Vagina (tissue), 2 donors: ENCODE measurements around the gene PNMT. TPM values are rescaled to one million over a fixed set of nuclear protein-coding genes. Genes with fewer than 3 reads are reported as not detected.

Experiments used
- DNase-seq, 2 donors: peaks; one replicate each; pipeline ENCODE4 v3.0.0-alpha.2; 2017; ENCODE audit errors: extremely low spot score in 2 of 2
- H3K27ac ChIP-seq: fragments of 200-600 bp; sonication (generic); one replicate; pipeline ENCODE4 v1.5.1; 2019
- H3K27me3 ChIP-seq: fragments of 200-600 bp; sonication (generic); one replicate; pipeline ENCODE4 v1.5.1; 2019
- H3K36me3 ChIP-seq, 2 donors: fragments of 200-600 bp; sonication (generic); one replicate each; pipeline ENCODE4 v1.5.1; 2017 to 2019
- H3K4me1 ChIP-seq: fragments of 200-600 bp; sonication (generic); one replicate; pipeline ENCODE4 v1.5.1; 2019
- H3K4me3 ChIP-seq, 2 donors: fragments of 200-600 bp; sonication (generic); 1 replicate in 1 of 2; 2 replicates in 1 of 2; pipeline ENCODE4 v1.5.1; 2016 to 2019
- H3K9me3 ChIP-seq: fragments of 200-600 bp; sonication (generic); one replicate; pipeline ENCODE4 v1.5.1; 2019
- CTCF ChIP-seq, 3 experiments: fragments of 450-650 bp in 2 of 3; fragments of 200-600 bp in 1 of 3; sonication (generic) in 1 of 3; IDR thresholded peaks; one replicate each; pipeline ENCODE4 v1.5.1; 2017 to 2019; ENCODE audit warnings: antibody characterized with exemption in 3 of 3, mild to moderate bottlenecking in 2 of 3, moderate library complexity in 2 of 3
- POLR2A ChIP-seq, 2 donors: fragments of 450-650 bp; IDR thresholded peaks; one replicate each; pipeline ENCODE4 v1.6.1; 2017; ENCODE audit warnings: antibody characterized with exemption in 2 of 2, mild to moderate bottlenecking in 2 of 2, moderate library complexity in 2 of 2
- POLR2AphosphoS5 ChIP-seq, 2 donors: sonication (generic); formaldehyde crosslinking; IDR thresholded peaks; one replicate each; pipeline ENCODE4 v1.9.0; 2017; ENCODE audit warnings: antibody characterized with exemption in 2 of 2, mild to moderate bottlenecking in 2 of 2, low read depth in 1 of 2; ENCODE audit not compliant: insufficient read depth in 1 of 2
- intact Hi-C: fragments of 100-400 bp; cut with DNase I; formaldehyde crosslinking; loops from one replicate; pipeline ENCODE4 v1.15.1; 2023
- total RNA-seq: library from RNA; depleted of rRNA; stranded (reverse); fragments of >200 nt; gene quantifications from one replicate; pipeline ENCODE4 v1.2.3, GENCODE V29; 2016

PNMT gene
- total RNA-seq, 1 donor from 2014 or later = 5.6 TPM

DNA sequence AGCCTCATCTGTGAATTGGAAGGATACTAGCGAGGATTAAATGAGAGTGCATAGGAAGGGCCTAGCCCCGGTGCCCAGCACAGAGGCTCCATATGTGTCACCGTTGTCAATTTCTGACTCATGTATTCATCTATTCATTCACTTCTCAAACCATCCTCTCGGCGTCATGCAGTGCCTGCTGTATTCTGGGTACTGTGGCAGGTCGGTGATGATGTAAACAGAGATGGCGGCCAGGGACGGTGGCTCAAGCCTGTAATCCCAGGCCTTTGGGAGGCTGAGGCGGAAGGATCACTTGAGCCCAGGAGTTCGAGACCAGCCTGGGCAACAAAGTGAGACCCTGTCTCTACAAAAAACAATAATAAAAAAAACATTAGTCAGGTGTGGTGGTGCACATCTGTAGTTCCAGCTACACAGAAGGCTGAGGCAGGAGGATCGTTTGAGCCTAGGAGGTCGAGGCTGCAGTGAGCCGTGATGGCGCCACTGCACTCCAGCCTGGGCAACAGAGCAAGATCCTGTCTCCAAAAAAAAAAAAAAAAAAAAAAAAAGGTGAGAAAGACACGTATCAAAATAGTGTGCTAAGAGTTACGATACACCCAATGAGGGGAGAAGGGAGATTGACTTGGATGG is 45.8 kb upstream of the PNMT start:
- Histone ChIP-seq H3K27ac (no peak overlapping the region), H3K36me3 (no peaks in the 10 kb centered on the region), H3K9me3 (no peaks in the 10 kb centered on the region), H3K4me1 (peaks cover 26% of the 10 kb centered on the region), H3K4me3 (no peak overlapping the region), H3K27me3 (peaks cover 7% of the 10 kb centered on the region)
- intact Hi-C loops = loop anchor here (2.0 to 5.0 kb wide), 2 partner anchors 74 to 130 kb away; no protein-coding TSS in a partner anchor
- no peak for DNase-seq
- TF ChIP-seq CTCF (IDR thresholded peaks at IDR 0.05) (no peak), POLR2AphosphoS5 (IDR thresholded peaks at IDR 0.05; ENCODE audit: insufficient read depth in 1 of 2, low read depth in 1 of 2) (no peak), POLR2A (IDR thresholded peaks at IDR 0.05) (no peak)

GRCh38 chr17:39623356-39623950 is 44.8 kb upstream of the PNMT start:
- Histone ChIP-seq H3K4me3 (no peak overlapping the region), H3K27ac (no peak overlapping the region), H3K9me3 (no peaks in the 10 kb centered on the region), H3K4me1 (peaks cover 25% of the 10 kb centered on the region), H3K36me3 (no peaks in the 10 kb centered on the region), H3K27me3 (peaks cover 7% of the 10 kb centered on the region)
- DNase-seq = no peak
- intact Hi-C loops = loop anchor here (2.0 to 5.0 kb wide), 2 partner anchors 75 to 129 kb away; no protein-coding TSS in a partner anchor
- TF ChIP-seq POLR2AphosphoS5 (IDR thresholded peaks at IDR 0.05; ENCODE audit: insufficient read depth in 1 of 2, low read depth in 1 of 2) (peak in 1 of 2 donors; percentile 21), CTCF (IDR thresholded peaks at IDR 0.05) (peak; percentile 80 to 96 (median 83)), POLR2A (IDR thresholded peaks at IDR 0.05) (no peak)

DNA sequence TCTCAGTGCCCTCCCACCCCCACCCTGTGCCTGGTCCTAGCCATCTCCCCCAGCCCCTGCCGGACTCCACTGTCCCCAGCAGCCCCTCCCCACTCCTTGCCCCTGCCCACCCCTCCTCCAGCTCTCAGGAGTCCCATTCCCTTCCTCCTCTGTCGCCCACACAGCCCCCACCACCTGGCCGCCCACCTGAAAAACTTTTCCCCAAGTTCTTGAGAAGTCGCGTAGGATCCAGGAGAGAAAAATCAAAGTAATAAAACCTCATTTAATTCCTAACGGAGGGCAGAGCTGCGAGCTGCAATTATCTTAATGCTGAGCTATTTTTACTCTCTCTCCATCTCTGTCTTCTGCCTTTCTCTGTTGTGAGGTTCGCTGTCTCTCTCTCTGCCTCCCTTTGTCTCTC is 43.9 kb upstream of the PNMT start:
- Histone ChIP-seq H3K27me3 (peaks cover 7% of the 10 kb centered on the region), H3K27ac (no peak overlapping the region), H3K4me3 (no peak overlapping the region), H3K9me3 (no peaks in the 10 kb centered on the region), H3K4me1 (peaks cover 19% of the 10 kb centered on the region), H3K36me3 (no peaks in the 10 kb centered on the region)
- DNase-seq = no peak
- TF ChIP-seq POLR2A (IDR thresholded peaks at IDR 0.05) (no peak), POLR2AphosphoS5 (IDR thresholded peaks at IDR 0.05; ENCODE audit: insufficient read depth in 1 of 2, low read depth in 1 of 2) (no peak), CTCF (IDR thresholded peaks at IDR 0.05) (no peak)
- intact Hi-C loops = loop anchor here (5.0 kb wide), 1 partner anchor 128 kb away; no protein-coding TSS in a partner anchor

DNA sequence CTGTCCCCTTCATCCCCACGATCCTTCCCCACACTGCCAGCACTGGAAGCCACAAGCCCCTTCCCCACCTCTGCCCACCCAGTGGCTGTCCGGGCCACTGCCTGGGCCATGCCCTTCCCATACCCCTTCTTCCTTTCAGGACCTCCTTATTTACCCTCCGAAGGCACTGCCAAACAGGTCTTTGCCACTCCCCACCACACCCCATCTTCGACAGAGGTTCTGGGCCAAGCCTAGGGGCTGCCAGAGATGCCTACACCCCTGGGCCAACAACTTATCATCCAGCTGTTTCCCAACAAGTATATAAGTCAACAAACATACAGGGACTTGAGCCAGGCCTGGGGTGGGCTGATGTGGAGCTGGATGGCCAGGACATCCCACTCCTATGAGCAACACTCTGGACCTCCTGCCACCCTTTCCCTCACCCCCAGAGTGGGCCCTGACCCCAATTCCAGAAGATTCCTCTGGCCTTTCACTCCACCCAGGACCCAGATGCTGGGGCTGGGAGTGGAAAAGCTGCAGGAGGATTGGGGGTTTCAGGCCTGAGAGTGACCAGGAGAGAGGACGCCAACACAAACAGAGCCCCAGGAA is 43.0 kb upstream of the PNMT start:
- TF ChIP-seq CTCF (IDR thresholded peaks at IDR 0.05) (no peak), POLR2AphosphoS5 (IDR thresholded peaks at IDR 0.05; ENCODE audit: insufficient read depth in 1 of 2, low read depth in 1 of 2) (no peak), POLR2A (IDR thresholded peaks at IDR 0.05) (no peak)
- H3K27ac ChIP-seq = no peak overlapping the region
- H3K9me3 ChIP-seq = no peaks in the 10 kb centered on the region
- intact Hi-C loops = no loop called here
- peaks cover 19% of the 10 kb centered on the region for H3K4me1 ChIP-seq
- no peaks in the 10 kb centered on the region for H3K36me3 ChIP-seq
- no peak overlapping the region for H3K4me3 ChIP-seq
- no peak for DNase-seq
- peaks cover 7% of the 10 kb centered on the region for H3K27me3 ChIP-seq
